ENCODE measurements around the gene NOTUM. TPM values are rescaled to one million over a fixed set of nuclear protein-coding genes. Genes with fewer than 3 reads are reported as not detected.

Gene NOTUM
- total and polyA plus RNA-seq, 4 donors, result 0.19 to 5.4 (median 1.6) TPM

DNA sequence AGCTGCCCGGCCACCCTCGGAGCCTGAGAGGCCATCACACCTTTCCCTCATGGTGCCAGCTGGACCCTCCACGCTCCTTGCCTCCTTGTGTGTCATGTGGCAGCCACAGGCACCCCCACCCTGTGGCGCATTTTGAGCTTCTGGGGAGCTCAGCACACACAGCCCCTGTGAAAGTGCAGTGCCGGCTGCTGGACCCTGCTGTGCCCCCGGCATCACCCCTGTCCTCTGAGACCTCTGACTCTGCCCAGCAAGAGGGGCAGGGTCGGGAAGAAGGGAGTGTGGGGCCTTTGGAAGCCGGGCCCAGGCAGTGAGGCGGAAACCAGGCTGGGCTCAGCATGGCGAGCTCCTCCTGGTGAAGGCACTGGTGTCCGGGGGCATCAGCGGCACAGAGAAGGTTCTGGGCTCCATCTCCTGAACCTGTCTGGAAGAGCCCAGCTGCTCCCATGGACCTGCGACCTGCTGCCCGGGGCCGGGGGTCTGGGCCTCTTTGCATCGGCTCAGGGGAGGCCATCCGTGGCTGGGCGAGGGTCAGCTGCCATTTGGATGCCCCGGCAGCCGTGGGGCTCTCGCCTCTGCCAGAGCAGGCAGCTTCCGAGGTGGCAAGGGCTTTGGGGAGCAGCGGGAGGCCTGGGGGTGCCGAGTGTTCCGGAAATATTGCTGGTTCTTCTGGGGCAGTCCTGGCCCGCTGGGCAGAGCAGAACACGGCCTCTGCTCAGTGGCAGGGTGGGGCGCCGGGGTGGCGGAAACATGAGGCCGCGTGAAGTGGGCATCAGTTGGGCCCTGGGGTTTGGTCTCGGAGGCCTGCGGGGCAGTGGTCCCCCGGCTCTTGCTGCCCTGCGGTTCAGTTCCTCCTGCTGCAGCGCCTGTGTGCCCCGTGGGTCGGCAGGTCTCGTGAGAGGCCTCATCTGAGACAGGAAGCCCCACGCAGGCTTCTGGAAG, 43.8 kb upstream of the NOTUM start:
- no peaks in the 10 kb centered on the region for H3K9me3 ChIP-seq (ENCODE audit: control insufficient read depth in 4 of 4, low read length in 3 of 4)
- 92% methylated on average over 41 of the region's 41 CpGs for WGBS
- no peak overlapping the region for H3K4me3 ChIP-seq (ENCODE audit: low read depth in 1 of 3, low read length in 3 of 3)
- TF ChIP-seq FOXA2 (IDR thresholded peaks at IDR 0.05) (no peak), JUND (IDR thresholded peaks at IDR 0.05) (no peak), GABPA (IDR thresholded peaks at IDR 0.05 in 1 of 2, conservative IDR thresholded peaks at IDR 0.05 in 1 of 2) (no peak), HNF4G (IDR thresholded peaks at IDR 0.05) (no peak), YY1 (IDR thresholded peaks at IDR 0.05) (no peak), FOXA1 (IDR thresholded peaks at IDR 0.05) (no peak), TAF1 (conservative IDR thresholded peaks at IDR 0.05) (no peak), HNF4A (conservative IDR thresholded peaks at IDR 0.05) (no peak), RXRA (IDR thresholded peaks at IDR 0.05) (no peak), NR2F2 (IDR thresholded peaks at IDR 0.05) (no peak), RAD21 (IDR thresholded peaks at IDR 0.05) (no peak)
- TF ChIP-seq, protein P1, sequence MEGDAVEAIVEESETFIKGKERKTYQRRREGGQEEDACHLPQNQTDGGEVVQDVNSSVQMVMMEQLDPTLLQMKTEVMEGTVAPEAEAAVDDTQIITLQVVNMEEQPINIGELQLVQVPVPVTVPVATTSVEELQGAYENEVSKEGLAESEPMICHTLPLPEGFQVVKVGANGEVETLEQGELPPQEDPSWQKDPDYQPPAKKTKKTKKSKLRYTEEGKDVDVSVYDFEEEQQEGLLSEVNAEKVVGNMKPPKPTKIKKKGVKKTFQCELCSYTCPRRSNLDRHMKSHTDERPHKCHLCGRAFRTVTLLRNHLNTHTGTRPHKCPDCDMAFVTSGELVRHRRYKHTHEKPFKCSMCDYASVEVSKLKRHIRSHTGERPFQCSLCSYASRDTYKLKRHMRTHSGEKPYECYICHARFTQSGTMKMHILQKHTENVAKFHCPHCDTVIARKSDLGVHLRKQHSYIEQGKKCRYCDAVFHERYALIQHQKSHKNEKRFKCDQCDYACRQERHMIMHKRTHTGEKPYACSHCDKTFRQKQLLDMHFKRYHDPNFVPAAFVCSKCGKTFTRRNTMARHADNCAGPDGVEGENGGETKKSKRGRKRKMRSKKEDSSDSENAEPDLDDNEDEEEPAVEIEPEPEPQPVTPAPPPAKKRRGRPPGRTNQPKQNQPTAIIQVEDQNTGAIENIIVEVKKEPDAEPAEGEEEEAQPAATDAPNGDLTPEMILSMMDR (IDR thresholded peaks at IDR 0.05; ENCODE audit: low read depth, low read length, missing input control), result no peak
- TF ChIP-seq, protein P2, sequence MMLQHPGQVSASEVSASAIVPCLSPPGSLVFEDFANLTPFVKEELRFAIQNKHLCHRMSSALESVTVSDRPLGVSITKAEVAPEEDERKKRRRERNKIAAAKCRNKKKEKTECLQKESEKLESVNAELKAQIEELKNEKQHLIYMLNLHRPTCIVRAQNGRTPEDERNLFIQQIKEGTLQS (IDR thresholded peaks at IDR 0.05), result no peak
- TF ChIP-seq, protein P3, sequence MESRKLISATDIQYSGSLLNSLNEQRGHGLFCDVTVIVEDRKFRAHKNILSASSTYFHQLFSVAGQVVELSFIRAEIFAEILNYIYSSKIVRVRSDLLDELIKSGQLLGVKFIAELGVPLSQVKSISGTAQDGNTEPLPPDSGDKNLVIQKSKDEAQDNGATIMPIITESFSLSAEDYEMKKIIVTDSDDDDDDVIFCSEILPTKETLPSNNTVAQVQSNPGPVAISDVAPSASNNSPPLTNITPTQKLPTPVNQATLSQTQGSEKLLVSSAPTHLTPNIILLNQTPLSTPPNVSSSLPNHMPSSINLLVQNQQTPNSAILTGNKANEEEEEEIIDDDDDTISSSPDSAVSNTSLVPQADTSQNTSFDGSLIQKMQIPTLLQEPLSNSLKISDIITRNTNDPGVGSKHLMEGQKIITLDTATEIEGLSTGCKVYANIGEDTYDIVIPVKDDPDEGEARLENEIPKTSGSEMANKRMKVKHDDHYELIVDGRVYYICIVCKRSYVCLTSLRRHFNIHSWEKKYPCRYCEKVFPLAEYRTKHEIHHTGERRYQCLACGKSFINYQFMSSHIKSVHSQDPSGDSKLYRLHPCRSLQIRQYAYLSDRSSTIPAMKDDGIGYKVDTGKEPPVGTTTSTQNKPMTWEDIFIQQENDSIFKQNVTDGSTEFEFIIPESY (IDR thresholded peaks at IDR 0.05), result no peak
- TF ChIP-seq, protein P4, sequence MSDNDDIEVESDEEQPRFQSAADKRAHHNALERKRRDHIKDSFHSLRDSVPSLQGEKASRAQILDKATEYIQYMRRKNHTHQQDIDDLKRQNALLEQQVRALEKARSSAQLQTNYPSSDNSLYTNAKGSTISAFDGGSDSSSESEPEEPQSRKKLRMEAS (IDR thresholded peaks at IDR 0.05), result no peak
- no peak for DNase-seq (ENCODE audit: low spot score)
- H3K27ac ChIP-seq (ENCODE audit: low read depth in 1 of 2, low read length in 2 of 2), result no peak overlapping the region
- no peaks in the 10 kb centered on the region for H3K27me3 ChIP-seq (ENCODE audit: control insufficient read depth in 4 of 4, insufficient read depth in 4 of 4, low read length in 3 of 4)
- H3K4me1 ChIP-seq (ENCODE audit: control insufficient read depth in 4 of 4, insufficient read depth in 4 of 4, low read length in 3 of 4), result peaks cover 6 to 14% (median 9%) of the 10 kb centered on the region in 4 donors
- H3K36me3 ChIP-seq (ENCODE audit: control insufficient read depth in 4 of 4, insufficient read depth in 3 of 4, low read depth in 1 of 4, low read length in 3 of 4), result peaks cover 0 to 3% (median 1%) of the 10 kb centered on the region in 4 donors
- no peak overlapping the region for H3K9ac ChIP-seq (ENCODE audit: low read depth in 1 of 2, low read length in 2 of 2)

DNA sequence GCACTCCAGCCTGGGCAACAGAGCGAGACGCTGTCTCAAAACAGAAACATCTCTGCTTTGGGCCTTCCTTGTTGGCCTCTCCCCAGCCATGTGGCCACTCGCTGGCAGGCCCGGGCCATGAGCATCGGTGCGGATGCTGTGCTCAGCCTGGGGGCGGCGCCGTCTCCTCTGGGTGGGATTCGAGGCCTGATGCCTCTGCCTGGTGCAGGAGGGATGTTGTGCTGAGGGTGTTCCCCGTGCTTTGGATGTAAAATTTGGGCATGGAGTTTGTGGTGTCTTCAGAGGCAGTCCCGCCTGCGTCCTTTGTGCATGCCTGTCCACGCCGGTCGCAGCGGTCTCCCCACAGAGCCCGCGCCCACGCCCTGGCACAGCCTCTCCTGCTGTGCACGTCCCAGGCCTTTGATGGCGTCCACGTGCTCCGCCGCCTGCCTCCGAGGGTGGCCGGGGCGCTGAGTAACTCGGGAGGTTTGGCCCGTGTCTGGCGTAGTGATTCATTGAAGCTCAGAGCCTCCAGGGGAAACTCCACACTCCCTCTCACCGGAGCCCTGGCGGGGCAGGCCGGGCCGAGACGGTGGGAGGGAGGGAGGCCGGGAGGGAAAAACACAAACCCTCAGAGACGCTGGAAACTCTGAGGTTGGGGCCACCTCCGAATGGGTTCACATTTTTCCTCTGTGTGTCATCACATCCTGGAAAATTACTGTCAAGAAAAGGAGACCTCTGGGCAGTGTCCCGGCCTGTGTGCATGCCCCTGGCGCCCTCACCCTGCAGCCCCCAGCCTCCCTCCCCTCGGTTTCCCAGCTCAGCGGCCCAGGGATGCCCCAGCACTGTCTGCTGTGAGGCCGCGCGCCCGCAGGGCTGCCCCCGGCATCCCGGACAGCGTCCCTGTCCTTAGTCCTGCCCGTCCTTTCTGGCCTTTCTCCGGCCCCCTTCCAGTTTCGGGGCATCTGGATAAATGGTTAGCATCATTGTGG, 42.7 kb upstream of the NOTUM start:
- no peak for DNase-seq (ENCODE audit: low spot score)
- H3K27ac ChIP-seq (ENCODE audit: low read depth in 1 of 2, low read length in 2 of 2), result no peak overlapping the region
- TF ChIP-seq, protein P3 (IDR thresholded peaks at IDR 0.05), result no peak
- no peaks in the 10 kb centered on the region for H3K9me3 ChIP-seq (ENCODE audit: control insufficient read depth in 4 of 4, low read length in 3 of 4)
- H3K4me1 ChIP-seq (ENCODE audit: control insufficient read depth in 4 of 4, insufficient read depth in 4 of 4, low read length in 3 of 4), result peaks cover 6 to 18% (median 11%) of the 10 kb centered on the region in 4 donors
- 84% methylated on average over 53 of the region's 53 CpGs for WGBS
- peaks cover 0 to 3% (median 0%) of the 10 kb centered on the region in 4 donors for H3K36me3 ChIP-seq (ENCODE audit: control insufficient read depth in 4 of 4, insufficient read depth in 3 of 4, low read depth in 1 of 4, low read length in 3 of 4)
- H3K4me3 ChIP-seq (ENCODE audit: low read depth in 1 of 3, low read length in 3 of 3), result no peak overlapping the region
- no peaks in the 10 kb centered on the region for H3K27me3 ChIP-seq (ENCODE audit: control insufficient read depth in 4 of 4, insufficient read depth in 4 of 4, low read length in 3 of 4)
- H3K9ac ChIP-seq (ENCODE audit: low read depth in 1 of 2, low read length in 2 of 2), result no peak overlapping the region

Data from liver (tissue), 9 donors.